ENCODE data around the gene ASB10.

ASB10 gene

DNA sequence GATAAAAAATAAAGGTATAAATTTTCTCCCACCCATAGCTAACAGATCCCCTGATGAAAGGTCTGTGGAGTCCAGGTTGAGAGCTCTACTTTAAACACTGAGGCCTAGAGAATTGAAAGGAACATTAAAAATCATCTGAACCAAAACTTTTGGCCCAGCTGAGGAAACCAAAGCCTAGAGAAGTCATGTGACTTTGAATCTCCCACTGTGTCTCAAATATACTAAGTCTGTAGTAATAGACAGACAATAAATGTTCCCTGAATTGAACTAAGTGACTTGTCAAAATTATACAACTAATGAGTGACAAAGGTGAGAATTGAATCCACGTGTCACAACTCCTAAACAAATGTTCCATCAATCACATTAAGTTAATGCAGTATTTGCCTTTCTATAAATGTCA lies 25.3 kb downstream of the ASB10 start:
- DNase-seq: no peak

DNA sequence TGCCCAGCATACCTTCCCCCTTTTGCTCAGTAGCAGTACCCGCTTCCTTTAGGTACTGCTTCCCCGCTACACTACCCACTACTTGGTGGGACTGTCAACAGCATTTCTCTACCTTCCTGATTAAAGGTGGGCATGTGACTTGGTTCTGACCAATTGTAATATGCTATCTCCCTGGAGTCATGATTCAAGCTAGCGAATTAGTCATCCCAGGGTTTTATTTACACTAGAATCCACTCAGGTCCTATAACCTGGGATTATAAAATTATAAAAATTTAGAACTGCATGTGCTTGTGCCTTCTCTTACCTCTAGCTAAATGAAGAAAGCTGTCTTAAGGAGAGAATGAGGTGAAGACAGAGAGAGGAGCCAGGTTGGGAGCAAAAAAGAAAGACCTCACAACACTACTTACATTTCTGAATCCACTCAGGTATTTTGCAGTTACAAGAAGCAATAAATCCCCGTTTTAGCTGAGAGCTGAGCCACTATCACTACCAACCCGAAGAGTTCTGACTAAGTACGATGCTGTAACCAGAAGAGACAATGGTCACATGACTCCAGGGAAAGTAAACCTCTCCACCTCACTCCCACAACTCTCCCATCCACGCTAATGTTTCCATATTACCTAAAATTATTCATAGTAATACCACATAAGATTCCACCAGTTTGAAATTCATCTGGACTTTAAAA lies 29.3 kb downstream of the ASB10 start:
- DNase-seq: no peak

- no peak for DNase-seq
Measured at GRCh38 chr7:151152643-151153513, 34.2 kb downstream of the ASB10 start.

DNA sequence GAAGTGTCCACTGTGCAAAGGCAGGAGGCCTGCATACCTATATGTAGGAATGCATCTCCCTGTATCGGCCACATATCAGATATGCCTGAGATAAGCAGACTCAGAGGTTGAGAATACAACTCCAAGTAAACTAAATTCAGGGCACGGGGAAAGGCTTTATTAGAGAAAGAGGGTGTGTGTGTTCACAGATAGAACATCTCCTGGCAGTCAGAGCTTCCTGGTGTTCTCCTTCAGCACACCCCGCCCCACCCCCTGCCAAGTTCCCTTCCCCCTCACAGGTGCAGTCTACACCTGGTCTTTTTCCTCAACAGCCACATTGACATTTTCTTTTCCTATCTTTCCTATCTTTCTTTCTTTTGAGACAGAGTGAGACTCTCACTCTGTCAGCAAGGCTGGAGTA lies 36.7 kb downstream of the ASB10 start:
- no peak for DNase-seq

- DNase-seq: no peak
Measured at GRCh38 chr7:151148319-151149259, 38.5 kb downstream of the ASB10 start.

DNA sequence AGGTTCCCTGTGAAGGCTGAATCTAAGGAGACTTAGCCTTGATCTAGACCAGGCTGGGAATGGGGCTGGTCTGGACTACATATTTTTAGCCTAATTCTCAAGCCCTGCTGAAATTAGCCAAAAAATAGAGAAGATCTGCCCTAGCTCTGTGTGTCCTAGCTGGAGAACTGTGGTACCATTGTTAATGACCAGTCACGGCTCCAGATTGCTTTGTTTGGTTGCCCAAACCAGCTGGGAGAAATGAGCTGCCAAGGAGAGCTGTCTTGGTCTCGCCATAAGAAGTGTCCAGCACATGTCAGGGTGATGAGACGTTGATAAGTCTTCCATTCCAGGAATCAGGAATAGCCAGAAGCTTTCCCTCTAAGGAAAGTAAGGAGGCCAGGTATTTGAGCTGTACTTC lies 40.3 kb downstream of the ASB10 start:
- no peak for DNase-seq

DNA sequence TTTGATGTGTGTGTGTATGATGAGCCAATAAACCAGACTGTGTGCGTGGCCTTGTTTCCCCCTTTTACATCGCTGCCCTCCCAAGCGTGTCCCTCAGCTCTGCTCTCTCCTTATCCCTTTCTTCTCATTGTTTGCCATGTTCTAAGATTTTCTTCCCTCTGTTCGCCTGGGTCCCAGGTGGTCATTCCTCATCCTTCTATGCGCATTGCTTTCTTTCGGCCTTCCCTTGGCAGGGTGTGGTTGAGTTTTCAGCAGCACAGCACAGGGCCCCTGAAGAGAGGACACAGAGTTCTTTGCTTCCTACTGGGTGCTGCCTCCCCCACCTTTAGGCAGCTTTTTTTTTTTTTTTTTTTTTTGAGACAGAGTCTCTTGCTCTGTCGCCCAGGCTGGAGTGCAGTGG lies 42.7 kb downstream of the ASB10 start:
- DNase-seq: no peak

DNA sequence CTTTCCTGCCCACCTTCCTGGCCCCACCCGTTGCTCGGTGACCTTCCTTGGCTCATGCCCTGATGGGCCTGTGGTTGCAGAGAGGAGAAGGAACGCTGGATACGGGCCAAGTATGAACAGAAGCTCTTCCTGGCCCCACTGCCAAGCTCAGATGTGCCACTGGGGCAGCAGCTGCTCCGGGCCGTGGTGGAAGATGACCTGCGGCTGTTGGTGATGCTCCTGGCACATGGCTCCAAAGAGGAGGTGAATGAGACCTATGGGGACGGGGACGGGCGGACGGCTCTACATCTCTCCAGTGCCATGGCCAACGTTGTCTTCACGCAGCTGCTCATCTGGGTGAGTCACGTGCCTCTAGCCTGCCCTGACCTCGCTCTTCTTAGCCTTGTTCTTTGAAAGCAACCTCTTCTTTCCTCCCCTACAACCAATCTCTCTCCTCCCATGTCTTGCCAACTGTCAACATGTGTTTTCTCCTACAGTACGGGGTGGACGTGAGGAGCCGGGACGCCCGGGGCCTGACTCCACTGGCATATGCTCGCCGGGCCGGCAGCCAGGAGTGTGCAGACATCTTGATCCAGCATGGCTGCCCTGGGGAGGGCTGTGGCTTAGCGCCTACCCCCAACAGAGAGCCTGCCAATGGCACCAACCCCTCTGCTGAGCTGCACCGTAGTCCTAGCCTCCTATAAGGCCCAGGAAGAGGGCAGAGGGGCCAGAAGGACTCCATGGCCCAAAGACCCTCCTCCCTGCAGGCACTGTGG lies 43.6 kb downstream of the ASB10 start:
- no peak for DNase-seq

- no peak for DNase-seq
Measured at GRCh38 chr7:151142686-151143040, 44.4 kb downstream of the ASB10 start.

DNA sequence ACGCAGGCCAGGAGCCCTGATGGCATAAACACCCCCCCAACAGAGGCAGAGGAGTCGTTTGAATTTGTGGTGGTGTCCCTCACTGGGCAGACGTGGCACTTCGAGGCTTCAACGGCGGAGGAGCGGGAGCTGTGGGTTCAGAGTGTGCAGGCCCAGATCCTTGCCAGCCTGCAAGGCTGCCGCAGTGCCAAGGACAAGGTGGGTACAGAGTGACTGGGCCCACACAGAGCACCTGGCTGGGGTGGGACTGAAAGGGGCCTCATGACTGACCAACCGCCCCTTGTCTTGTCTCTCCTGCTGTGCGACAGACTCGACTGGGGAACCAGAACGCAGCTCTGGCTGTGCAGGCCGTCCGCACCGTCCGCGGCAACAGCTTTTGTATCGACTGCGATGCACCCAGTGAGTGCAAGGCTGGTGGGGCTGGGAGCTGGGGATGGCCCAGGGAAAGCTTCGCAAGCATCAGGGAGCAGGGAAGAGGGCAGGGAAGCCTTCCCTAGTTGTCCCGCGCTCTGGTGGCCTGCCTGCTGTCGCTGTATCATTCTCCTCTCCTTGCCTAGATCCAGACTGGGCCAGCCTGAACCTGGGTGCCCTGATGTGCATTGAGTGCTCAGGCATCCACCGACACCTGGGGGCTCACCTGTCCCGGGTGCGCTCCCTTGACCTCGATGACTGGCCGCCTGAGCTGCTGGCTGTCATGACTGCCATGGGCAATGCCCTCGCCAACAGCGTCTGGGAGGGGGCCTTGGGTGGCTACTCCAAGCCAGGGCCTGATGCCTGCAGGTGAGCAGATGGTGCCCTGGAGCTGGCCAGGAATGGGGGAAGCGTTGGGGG lies 45.0 kb downstream of the ASB10 start:
- no peak for DNase-seq

DNA sequence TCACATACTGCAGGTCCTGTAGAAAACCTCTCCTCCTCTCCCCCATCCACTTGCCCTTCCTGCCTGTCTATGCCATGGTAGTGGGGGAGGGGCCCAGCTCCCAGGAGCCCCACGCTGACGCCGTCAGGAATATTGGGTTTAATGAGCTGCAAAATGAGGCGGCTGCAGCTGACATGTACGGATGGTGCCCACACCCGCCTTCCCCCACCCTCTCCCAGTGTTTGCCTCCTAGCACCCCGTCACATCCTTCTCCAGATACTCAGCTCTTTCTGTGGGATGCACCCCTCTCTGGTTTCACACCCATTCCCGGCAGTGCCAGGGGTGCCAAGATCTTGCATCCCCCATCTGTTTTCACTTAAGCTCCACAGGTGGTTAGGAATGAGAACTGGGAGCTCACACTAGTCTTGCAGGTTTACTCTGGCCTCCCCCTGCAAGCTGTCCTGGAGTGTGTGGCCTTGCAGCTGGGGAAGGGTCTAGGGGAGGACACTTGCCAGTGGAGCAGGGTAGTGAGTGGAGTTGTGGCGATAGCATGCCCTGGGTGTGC lies 45.7 kb downstream of the ASB10 start:
- DNase-seq: no peak

- DNase-seq: no peak
Measured at GRCh38 chr7:151140826-151141225, 46.2 kb downstream of the ASB10 start.

DNA sequence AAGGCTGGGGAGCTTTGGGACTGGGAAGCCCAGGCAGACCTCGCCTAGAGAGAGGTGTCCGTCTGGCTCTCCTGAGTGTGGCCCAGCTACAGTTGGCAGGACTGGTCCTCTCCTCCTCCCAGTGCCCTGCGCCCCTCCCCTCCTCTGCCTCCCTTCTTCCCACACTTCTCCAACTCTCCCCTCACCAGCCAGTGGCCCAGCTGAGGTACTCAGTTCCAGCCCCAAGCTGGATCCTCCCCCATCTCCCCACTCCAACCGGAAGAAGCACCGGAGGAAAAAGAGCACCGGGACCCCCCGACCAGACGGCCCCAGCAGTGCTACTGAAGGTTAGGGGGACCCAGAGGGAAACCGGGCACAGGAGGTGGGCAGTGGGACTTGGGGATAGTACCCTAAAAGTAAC lies 47.3 kb downstream of the ASB10 start:
- no peak for DNase-seq

- no peak for DNase-seq
Measured at GRCh38 chr7:151139071-151139790, 47.8 kb downstream of the ASB10 start.

DNA sequence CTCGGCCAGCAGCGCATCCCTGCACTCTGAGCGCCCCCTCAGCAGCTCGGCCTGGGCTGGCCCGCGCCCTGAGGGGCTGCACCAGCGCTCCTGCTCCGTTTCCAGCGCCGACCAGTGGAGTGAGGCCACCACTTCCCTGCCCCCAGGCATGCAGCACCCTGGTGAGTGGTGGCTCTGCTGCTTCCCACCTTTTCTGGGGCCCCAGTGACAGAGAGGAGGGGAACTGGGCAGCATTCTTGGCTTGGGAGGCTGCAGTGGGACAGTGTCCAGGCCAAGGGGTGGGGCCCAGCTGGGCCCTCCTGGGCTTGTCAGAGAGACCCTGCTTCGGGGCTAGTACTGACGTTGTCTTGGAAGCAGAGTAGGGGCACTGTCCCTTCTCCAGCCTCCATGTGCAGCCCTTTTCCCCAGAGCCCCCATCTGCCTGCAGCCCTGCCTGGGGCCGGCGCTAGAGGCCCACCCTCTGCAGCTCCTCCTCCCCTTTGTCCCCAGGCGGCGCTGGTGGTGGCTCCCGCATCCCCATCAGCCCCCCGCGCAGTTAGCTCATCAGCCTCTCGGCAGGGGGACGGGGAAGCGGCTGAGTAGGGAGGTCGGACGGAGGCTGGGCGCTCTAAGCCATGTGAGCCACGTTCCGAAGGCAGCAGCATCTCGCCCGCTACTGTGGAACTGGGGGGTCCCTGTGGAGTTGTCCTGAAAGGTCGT lies 48.7 kb downstream of the ASB10 start:
- DNase-seq: no peak

DNA sequence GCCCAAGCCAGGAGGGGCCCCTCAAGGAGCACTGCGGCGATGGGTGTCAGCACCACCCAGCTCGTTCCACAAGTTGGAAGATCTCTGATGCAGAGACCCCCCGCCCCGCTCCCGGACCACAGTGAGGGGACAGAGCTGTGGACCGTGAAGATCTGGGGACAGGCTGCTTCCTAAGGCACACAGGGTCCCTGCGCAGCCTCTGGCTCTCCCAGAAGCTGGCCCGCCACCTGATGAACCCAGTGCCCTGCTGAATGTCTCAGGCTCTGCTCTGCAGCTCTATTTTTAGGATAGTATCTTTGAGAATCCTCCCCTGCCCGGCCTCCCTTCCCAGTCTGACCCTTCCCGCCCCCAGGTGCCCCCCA lies 49.3 kb downstream of the ASB10 start:
- DNase-seq: no peak

GRCh38 chr7:151137076-151137675 lies 49.9 kb downstream of the ASB10 start:
- no peak for DNase-seq

DNA sequence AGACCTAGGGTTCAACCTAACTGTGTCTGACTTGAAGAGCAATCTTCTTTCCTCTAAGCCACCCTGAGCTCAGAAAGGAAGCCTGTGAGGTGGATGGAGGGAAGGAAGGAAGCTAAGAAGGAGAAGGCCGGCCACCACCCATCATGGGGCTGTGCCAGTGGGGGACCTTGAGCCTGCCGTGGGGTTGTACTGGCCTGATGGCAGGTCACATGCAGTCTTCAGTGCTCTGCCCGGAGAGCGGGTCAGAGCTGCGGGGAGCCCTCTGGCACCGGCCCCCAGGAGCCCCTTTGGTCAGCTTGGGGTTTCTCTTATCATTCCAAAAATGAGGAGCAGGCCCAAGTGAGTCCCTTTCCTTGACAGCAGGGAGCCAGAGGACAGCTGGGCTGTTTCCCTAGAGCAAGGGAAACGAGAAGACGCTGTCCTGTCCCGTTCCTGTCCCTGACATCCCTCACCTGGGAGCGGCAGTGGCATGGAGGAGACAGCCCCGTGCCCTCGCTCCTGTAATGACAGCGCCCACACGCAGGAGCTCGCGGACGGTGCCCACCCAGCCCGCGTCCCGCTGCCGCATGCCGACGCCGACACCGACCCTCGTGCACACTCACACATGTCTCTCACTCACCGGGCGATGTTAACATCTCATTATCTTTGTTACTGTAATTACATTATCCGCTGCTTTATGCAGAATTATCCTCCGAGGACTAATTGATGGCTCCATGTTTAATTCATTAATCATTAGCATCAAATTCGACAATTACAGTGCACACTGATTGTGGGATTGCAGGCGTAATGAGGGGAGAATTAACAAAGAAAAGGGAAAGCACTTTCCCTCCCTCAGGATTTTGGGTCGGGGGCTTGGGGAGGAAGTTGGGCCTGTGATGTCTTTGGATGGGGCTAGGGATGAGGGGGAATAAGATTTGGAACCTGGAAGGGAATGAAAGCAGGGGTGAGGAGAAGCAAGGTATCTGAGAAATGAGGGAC lies 50.9 kb downstream of the ASB10 start:
- no peak for DNase-seq

- DNase-seq: no peak
Measured at GRCh38 chr7:151135525-151135845, 51.6 kb downstream of the ASB10 start.
